Thymus (tissue), 11 donors: ENCODE data around the gene SLC16A3. TPM values are rescaled to one million over a fixed set of nuclear protein-coding genes. Genes with fewer than 3 reads are reported as not detected.
"Not testable (repeated sequence)": the region's sequence is repeated elsewhere in the genome, so short reads cannot be mapped to it uniquely, and the experiment has no call there.

Experiments used
- DNase-seq, 9 donors: peaks; one replicate each; pipeline ENCODE4 v3.0.0-alpha.2; 2013; ENCODE audit warnings: low spot score in 9 of 9, low read depth in 6 of 9, missing footprints in 1 of 9
- H3K27ac ChIP-seq, 2 donors: one replicate each; pipeline ENCODE4 v1.5.1; 2013; ENCODE audit warnings: control low read depth in 1 of 2, low read depth in 1 of 2, low read length in 1 of 2, mild to moderate bottlenecking in 1 of 2, moderate library complexity in 1 of 2
- H3K27me3 ChIP-seq, 2 donors: one replicate each; pipeline ENCODE4 v1.5.1; 2013; ENCODE audit warnings: low read length in 1 of 2; ENCODE audit not compliant: control insufficient read depth in 2 of 2, insufficient read depth in 1 of 2
- H3K36me3 ChIP-seq, 2 donors: one replicate each; pipeline ENCODE4 v1.5.1; 2013; ENCODE audit warnings: low read length in 1 of 2, mild to moderate bottlenecking in 1 of 2, moderate library complexity in 1 of 2; ENCODE audit not compliant: control insufficient read depth in 2 of 2, insufficient read depth in 2 of 2
- H3K4me1 ChIP-seq, 2 donors: one replicate each; pipeline ENCODE4 v1.5.1; 2013; ENCODE audit warnings: low read length in 2 of 2; ENCODE audit not compliant: control insufficient read depth in 2 of 2, insufficient read depth in 2 of 2
- H3K4me3 ChIP-seq, 2 donors: one replicate each; pipeline ENCODE4 v1.5.1; 2013; ENCODE audit warnings: low read length in 2 of 2, control low read depth in 1 of 2, mild to moderate bottlenecking in 1 of 2
- H3K9me3 ChIP-seq, 2 donors: one replicate each; pipeline ENCODE4 v1.5.1; 2013; ENCODE audit warnings: low read length in 1 of 2, mild to moderate bottlenecking in 1 of 2; ENCODE audit not compliant: control insufficient read depth in 2 of 2, insufficient read depth in 1 of 2
- WGBS: extraction: QIAGEN DNeasy Blood & Tissue Kit; methylation state at CpG from one replicate; pipeline ENCODE4 v1.1.7; 2013; 5-methylcytosine and 5-hydroxymethylcytosine counted together
- polyA plus RNA-seq: library from polyadenylated mRNA; stranded (reverse); fragments of 200-250 nt; gene quantifications from one replicate; pipeline ENCODE4 v1.2.3, GENCODE V29; 2013
- total RNA-seq: library from RNA; stranded (reverse); fragments of 120-200 nt; gene quantifications from one replicate; pipeline ENCODE4 v1.2.4, GENCODE V29; 2013
- donor health status: healthy.

SLC16A3 gene
- total and polyA plus RNA-seq, 2 donors: 17.3 to 30.2 TPM

GRCh38 chr17:82188001-82188961 is 40.6 kb upstream of the SLC16A3 start:
- Histone ChIP-seq H3K4me3 (no peak overlapping the region), H3K36me3 (peaks cover 46 to 60% of the 10 kb centered on the region in 2 donors), H3K27ac (no peak overlapping the region), H3K4me1 (no peaks in the 10 kb centered on the region), H3K27me3 (no peaks in the 10 kb centered on the region), H3K9me3 (no peaks in the 10 kb centered on the region)
- WGBS: 94% methylated on average over 26 of the region's 26 CpGs
- DNase-seq: no peak

- not testable (repeated sequence) for DNase-seq, H3K27me3 ChIP-seq, H3K4me3 ChIP-seq, H3K27ac ChIP-seq
- Histone ChIP-seq H3K4me1 (peaks cover 4 to 12% of the 10 kb centered on the region in 2 donors), H3K36me3 (peaks cover 51 to 67% of the 10 kb centered on the region in 2 donors), H3K9me3 (peaks cover 1 to 11% of the 10 kb centered on the region in 2 donors)
- 87% methylated on average over 6 of the region's 6 CpGs for WGBS
Observed at GRCh38 chr17:82193050-82193449, 35.8 kb upstream of the SLC16A3 start.

GRCh38 chr17:82193520-82194220 is 35.2 kb upstream of the SLC16A3 start:
- Histone ChIP-seq H3K27ac (no peak overlapping the region), H3K36me3 (peaks cover 46 to 65% of the 10 kb centered on the region in 2 donors), H3K4me3 (no peak overlapping the region), H3K4me1 (peaks cover 4 to 17% of the 10 kb centered on the region in 2 donors), H3K27me3 (no peaks in the 10 kb centered on the region), H3K9me3 (peaks cover 1 to 11% of the 10 kb centered on the region in 2 donors)
- DNase-seq: no peak
- over 99% methylated on average over 16 of the region's 16 CpGs for WGBS

DNA sequence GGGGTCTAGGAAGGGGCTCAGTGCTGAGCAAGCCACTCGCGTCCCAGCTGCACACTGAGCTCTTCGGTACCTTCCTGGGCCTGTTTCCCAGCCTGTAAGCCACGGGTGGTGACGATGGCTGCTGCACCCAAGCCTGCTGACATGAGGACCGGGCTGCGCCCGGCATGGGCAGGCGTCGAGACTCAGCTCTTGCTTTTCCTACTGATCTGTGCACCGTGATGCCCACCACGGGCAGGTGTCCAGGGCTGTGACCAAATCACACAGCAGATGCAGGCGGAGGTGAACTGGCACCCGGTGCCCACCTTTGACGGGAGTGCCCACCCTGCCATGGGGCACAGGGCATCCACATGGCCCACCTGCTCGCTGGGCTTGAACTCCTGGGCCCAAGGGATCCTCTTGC is 34.1 kb upstream of the SLC16A3 start:
- Histone ChIP-seq H3K4me1 (peaks cover 4 to 18% of the 10 kb centered on the region in 2 donors), H3K9me3 (peaks cover 1 to 11% of the 10 kb centered on the region in 2 donors), H3K27me3 (no peaks in the 10 kb centered on the region), H3K36me3 (peaks cover 46 to 65% of the 10 kb centered on the region in 2 donors), H3K27ac (no peak overlapping the region), H3K4me3 (no peak overlapping the region)
- DNase-seq: no peak
- WGBS: 98% methylated on average over 16 of the region's 16 CpGs

- H3K4me3 ChIP-seq: no peak overlapping the region
- H3K36me3 ChIP-seq: peaks cover 46 to 61% of the 10 kb centered on the region in 2 donors
- no peaks in the 10 kb centered on the region for H3K27me3 ChIP-seq
- peaks cover 1 to 11% of the 10 kb centered on the region in 2 donors for H3K9me3 ChIP-seq
- H3K4me1 ChIP-seq: peaks cover 11 to 30% of the 10 kb centered on the region in 2 donors
- DNase-seq: no peak
- no peak overlapping the region for H3K27ac ChIP-seq
- WGBS: 97% methylated on average over 25 of the region's 25 CpGs
Observed at GRCh38 chr17:82195675-82196672, 32.9 kb upstream of the SLC16A3 start.

DNA sequence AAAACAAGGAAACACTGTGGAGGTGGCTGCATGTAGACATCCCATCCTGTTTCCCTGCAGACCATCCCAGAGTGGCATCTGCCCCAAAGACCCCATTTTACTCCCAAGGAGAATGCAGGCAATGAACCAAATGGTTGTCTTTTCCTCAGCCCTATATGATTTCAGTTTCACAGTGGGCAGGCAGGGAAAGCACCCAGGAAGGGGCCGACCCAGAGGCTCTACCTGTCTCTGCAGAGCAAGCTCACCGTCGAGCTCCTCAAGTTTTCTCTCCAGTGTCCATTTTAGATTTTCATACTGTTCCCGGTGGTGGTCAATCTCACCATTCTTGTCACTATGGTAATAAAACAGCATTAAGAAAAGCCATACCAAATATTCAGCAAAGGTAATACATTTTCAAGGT is 30.8 kb upstream of the SLC16A3 start:
- Histone ChIP-seq H3K27me3 (no peaks in the 10 kb centered on the region), H3K9me3 (peaks cover 1 to 11% of the 10 kb centered on the region in 2 donors), H3K4me1 (peaks cover 15 to 40% of the 10 kb centered on the region in 2 donors), H3K4me3 (no peak overlapping the region), H3K36me3 (peaks cover 38 to 44% of the 10 kb centered on the region in 2 donors), H3K27ac (no peak overlapping the region)
- DNase-seq: no peak
- 97% methylated on average over 4 of the region's 4 CpGs for WGBS

- 97% methylated on average over 12 of the region's 12 CpGs for WGBS
- no peak overlapping the region for H3K27ac ChIP-seq
- H3K36me3 ChIP-seq: peaks cover 29 to 34% of the 10 kb centered on the region in 2 donors
- H3K9me3 ChIP-seq: peaks cover 1 to 11% of the 10 kb centered on the region in 2 donors
- DNase-seq: no peak
- no peaks in the 10 kb centered on the region for H3K27me3 ChIP-seq
- no peak overlapping the region for H3K4me3 ChIP-seq
- H3K4me1 ChIP-seq: peaks cover 15 to 40% of the 10 kb centered on the region in 2 donors
Observed at GRCh38 chr17:82199496-82199895, 29.3 kb upstream of the SLC16A3 start.

GRCh38 chr17:82200135-82200534 is 28.7 kb upstream of the SLC16A3 start:
- peaks cover 1 to 11% of the 10 kb centered on the region in 2 donors for H3K9me3 ChIP-seq
- no peaks in the 10 kb centered on the region for H3K27me3 ChIP-seq
- no peak overlapping the region for H3K27ac ChIP-seq
- H3K4me1 ChIP-seq: peaks cover 15 to 40% of the 10 kb centered on the region in 2 donors
- no peak overlapping the region for H3K4me3 ChIP-seq
- 71% methylated on average over 17 of the region's 17 CpGs for WGBS
- peaks cover 23 to 27% of the 10 kb centered on the region in 2 donors for H3K36me3 ChIP-seq
- no peak for DNase-seq
